WTC11 (cell line): ENCODE results near the gene RETREG2.

Experiments
- CREM ChIP-seq: sonication (generic); formaldehyde crosslinking; IDR thresholded peaks from 2 replicates; pipeline ENCODE4 v1.8.1; 2022; ENCODE audit warnings: mild to moderate bottlenecking, missing genetic modification reagents, moderate library complexity
- CTCF ChIP-seq: fragments of 200-600 bp; IDR thresholded peaks from 2 replicates; pipeline ENCODE4 v1.8.0; 2022; ENCODE audit warnings: antibody characterized with exemption
- E2F1 ChIP-seq: sonication (generic); formaldehyde crosslinking; IDR thresholded peaks from 2 replicates; pipeline ENCODE4 v1.8.0; 2022; ENCODE audit warnings: mild to moderate bottlenecking, missing genetic modification reagents
- JUN ChIP-seq: sonication (generic); formaldehyde crosslinking; IDR thresholded peaks from 2 replicates; pipeline ENCODE4 v1.8.0; 2023; ENCODE audit warnings: mild to moderate bottlenecking, missing genetic modification reagents
- RELA ChIP-seq: sonication (generic); formaldehyde crosslinking; IDR thresholded peaks from 2 replicates; pipeline ENCODE4 v1.8.1; 2022; ENCODE audit warnings: missing genetic modification reagents, mild to moderate bottlenecking, borderline replicate concordance
- SMAD3 ChIP-seq: sonication (generic); formaldehyde crosslinking; IDR thresholded peaks from 2 replicates; pipeline ENCODE4 v1.8.0; 2022; ENCODE audit warnings: missing genetic modification reagents, mild to moderate bottlenecking, borderline replicate concordance
- TCF7 ChIP-seq: sonication (generic); formaldehyde crosslinking; IDR thresholded peaks from 2 replicates; pipeline ENCODE4 v1.8.0; 2022; ENCODE audit warnings: mild to moderate bottlenecking, low read depth, missing genetic modification reagents, moderate library complexity
- TEAD4 ChIP-seq: sonication (generic); formaldehyde crosslinking; IDR thresholded peaks from 2 replicates; pipeline ENCODE4 v1.8.0; 2022; ENCODE audit warnings: mild to moderate bottlenecking, missing genetic modification reagents
- USF1 ChIP-seq: sonication (generic); formaldehyde crosslinking; IDR thresholded peaks from 2 replicates; pipeline ENCODE4 v1.8.0; 2022; ENCODE audit warnings: mild to moderate bottlenecking, missing genetic modification reagents
- TF ChIP-seq, protein P1 (sequence below): sonication (generic); formaldehyde crosslinking; IDR thresholded peaks from 2 replicates; pipeline ENCODE4 v1.8.1; 2023; ENCODE audit warnings: mild to moderate bottlenecking, missing genetic modification reagents, moderate library complexity
- TF ChIP-seq, protein P2 (sequence below): sonication (generic); formaldehyde crosslinking; IDR thresholded peaks from 2 replicates; pipeline ENCODE4 v1.8.1; 2023; ENCODE audit warnings: mild to moderate bottlenecking, missing genetic modification reagents, moderate library complexity
- TF ChIP-seq, protein P3 (sequence below): sonication (generic); formaldehyde crosslinking; IDR thresholded peaks from 2 replicates; pipeline ENCODE4 v1.8.1; 2023; ENCODE audit warnings: mild to moderate bottlenecking, moderate library complexity, missing genetic modification reagents

- TF ChIP-seq CTCF (no peak), E2F1 (CRISPR knock-in tag) (no peak), RELA (CRISPR knock-in tag) (no peak), JUN (CRISPR knock-in tag) (no peak), TCF7 (CRISPR knock-in tag) (no peak), SMAD3 (CRISPR knock-in tag) (no peak), TEAD4 (CRISPR knock-in tag) (no peak), CREM (CRISPR knock-in tag) (no peak), USF1 (CRISPR knock-in tag) (no peak)
- TF ChIP-seq, protein P1, sequence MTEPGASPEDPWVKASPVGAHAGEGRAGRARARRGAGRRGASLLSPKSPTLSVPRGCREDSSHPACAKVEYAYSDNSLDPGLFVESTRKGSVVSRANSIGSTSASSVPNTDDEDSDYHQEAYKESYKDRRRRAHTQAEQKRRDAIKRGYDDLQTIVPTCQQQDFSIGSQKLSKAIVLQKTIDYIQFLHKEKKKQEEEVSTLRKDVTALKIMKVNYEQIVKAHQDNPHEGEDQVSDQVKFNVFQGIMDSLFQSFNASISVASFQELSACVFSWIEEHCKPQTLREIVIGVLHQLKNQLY (CRISPR knock-in tag): no peak
- TF ChIP-seq, protein P2, sequence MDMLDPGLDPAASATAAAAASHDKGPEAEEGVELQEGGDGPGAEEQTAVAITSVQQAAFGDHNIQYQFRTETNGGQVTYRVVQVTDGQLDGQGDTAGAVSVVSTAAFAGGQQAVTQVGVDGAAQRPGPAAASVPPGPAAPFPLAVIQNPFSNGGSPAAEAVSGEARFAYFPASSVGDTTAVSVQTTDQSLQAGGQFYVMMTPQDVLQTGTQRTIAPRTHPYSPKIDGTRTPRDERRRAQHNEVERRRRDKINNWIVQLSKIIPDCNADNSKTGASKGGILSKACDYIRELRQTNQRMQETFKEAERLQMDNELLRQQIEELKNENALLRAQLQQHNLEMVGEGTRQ (CRISPR knock-in tag): no peak
- TF ChIP-seq, protein P3, sequence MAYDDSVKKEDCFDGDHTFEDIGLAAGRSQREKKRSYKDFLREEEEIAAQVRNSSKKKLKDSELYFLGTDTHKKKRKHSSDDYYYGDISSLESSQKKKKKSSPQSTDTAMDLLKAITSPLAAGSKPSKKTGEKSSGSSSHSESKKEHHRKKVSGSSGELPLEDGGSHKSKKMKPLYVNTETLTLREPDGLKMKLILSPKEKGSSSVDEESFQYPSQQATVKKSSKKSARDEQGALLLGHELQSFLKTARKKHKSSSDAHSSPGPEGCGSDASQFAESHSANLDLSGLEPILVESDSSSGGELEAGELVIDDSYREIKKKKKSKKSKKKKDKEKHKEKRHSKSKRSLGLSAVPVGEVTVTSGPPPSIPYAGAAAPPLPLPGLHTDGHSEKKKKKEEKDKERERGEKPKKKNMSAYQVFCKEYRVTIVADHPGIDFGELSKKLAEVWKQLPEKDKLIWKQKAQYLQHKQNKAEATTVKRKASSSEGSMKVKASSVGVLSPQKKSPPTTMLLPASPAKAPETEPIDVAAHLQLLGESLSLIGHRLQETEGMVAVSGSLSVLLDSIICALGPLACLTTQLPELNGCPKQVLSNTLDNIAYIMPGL (CRISPR knock-in tag): no peak
Measured at GRCh38 chr2:219223831-219224610, 45.9 kb downstream of the RETREG2 start.
